NCI-H82 (cell line): ENCODE data around the gene CRYBB1.
A peak's percentile ranks its signal among the peaks of the same experiment; 100 is the strongest.

ENCODE experiments used
- DNase-seq: peaks from one replicate; lab custom pipeline; 2025; lab: John Stamatoyannopoulos, UW

Gene CRYBB1

GRCh38 chr22:26606611-26607010 is 11.2 kb downstream of the CRYBB1 start:
- no peak for DNase-seq

GRCh38 chr22:26604368-26604767 is 13.5 kb downstream of the CRYBB1 start:
- DNase-seq, result no peak

GRCh38 chr22:26602127-26602526 is 15.7 kb downstream of the CRYBB1 start:
- DNase-seq, result no peak

GRCh38 chr22:26601726-26602125 is 16.1 kb downstream of the CRYBB1 start:
- peak; percentile 14 for DNase-seq

- no peak for DNase-seq
Measured at GRCh38 chr22:26599505-26599904, 18.3 kb downstream of the CRYBB1 start.

- no peak for DNase-seq
Measured at GRCh38 chr22:26597480-26597879, 20.3 kb downstream of the CRYBB1 start.

GRCh38 chr22:26597026-26597425 is 20.8 kb downstream of the CRYBB1 start:
- no peak for DNase-seq

- DNase-seq, result no peak
Measured at GRCh38 chr22:26593763-26594162, 24.1 kb downstream of the CRYBB1 start.

- no peak for DNase-seq
Measured at GRCh38 chr22:26592421-26592891, 25.4 kb downstream of the CRYBB1 start.

GRCh38 chr22:26589845-26590736 is 27.7 kb downstream of the CRYBB1 start, which contains the start of gene TPST2:
Gene TPST2, minus strand, starts transcription at chr22:26590132. Its CDS starts 48,502 bp downstream, at chr22:26541630.
- DNase-seq, result peak; percentile 79

- DNase-seq, result no peak
Measured at GRCh38 chr22:26589367-26589844, 28.4 kb downstream of the CRYBB1 start.

GRCh38 chr22:26588729-26589366 is 29.0 kb downstream of the CRYBB1 start:
- DNase-seq, result peak; percentile 9

GRCh38 chr22:26587991-26588613 is 29.7 kb downstream of the CRYBB1 start:
- no peak for DNase-seq

GRCh38 chr22:26586556-26587325 is 31.1 kb downstream of the CRYBB1 start:
- no peak for DNase-seq

GRCh38 chr22:26585104-26585790 is 32.6 kb downstream of the CRYBB1 start:
- no peak for DNase-seq

GRCh38 chr22:26584010-26584409 is 33.8 kb downstream of the CRYBB1 start:
- no peak for DNase-seq

- DNase-seq, result no peak
Measured at GRCh38 chr22:26581633-26582168, 36.1 kb downstream of the CRYBB1 start.

- no peak for DNase-seq
Measured at GRCh38 chr22:26581026-26581425, 36.8 kb downstream of the CRYBB1 start.

GRCh38 chr22:26580240-26580962 is 37.4 kb downstream of the CRYBB1 start:
- DNase-seq, result no peak

GRCh38 chr22:26579331-26579886 is 38.4 kb downstream of the CRYBB1 start:
- DNase-seq, result no peak
